Cardiac muscle cell (in vitro differentiated cells and primary cell): ENCODE measurements around the gene SPEM1. TPM values are rescaled to one million over a fixed set of nuclear protein-coding genes. Genes with fewer than 3 reads are reported as not detected.

Experiments used
- DNase-seq, 2 donors: peaks; one replicate each; pipeline versions ENCODE4 v3.0.0 to v3.0.0-alpha.2; 2010 to 2017; ENCODE audit warnings: low read depth in 1 of 2, low spot score in 1 of 2
- H3K27ac ChIP-seq: fragments of 200-600 bp; sonication (generic); 2 replicates; pipeline ENCODE4 v1.5.1; 2016
- H3K27me3 ChIP-seq: fragments of 200-600 bp; sonication (generic); 2 replicates; pipeline ENCODE4 v1.6.0; 2016; ENCODE audit warnings: control low read depth
- H3K36me3 ChIP-seq: fragments of 200-600 bp; sonication (generic); 2 replicates; pipeline ENCODE4 v1.5.1; 2016; ENCODE audit warnings: control low read depth
- H3K4me1 ChIP-seq: fragments of 200-600 bp; sonication (generic); 2 replicates; pipeline ENCODE4 v1.8.1; 2017; ENCODE audit warnings: low read depth, mild to moderate bottlenecking, mixed run types
- H3K4me3 ChIP-seq: fragments of 200-600 bp; sonication (generic); 2 replicates; pipeline ENCODE4 v1.5.1; 2016; ENCODE audit warnings: mild to moderate bottlenecking
- H3K9me3 ChIP-seq: fragments of 200-600 bp; sonication (generic); 2 replicates; pipeline ENCODE4 v1.5.1; 2017; ENCODE audit warnings: low read depth, mild to moderate bottlenecking, control low read depth
- polyA plus RNA-seq: library from polyadenylated mRNA; unstranded; fragments of >200 nt; fragmentation: Nextera tagmentation; extraction: Ambion mirVana; gene quantifications from 2 replicates; pipeline ENCODE4 v1.2.1, GENCODE V29; 2016
- total RNA-seq: library from RNA; depleted of rRNA; stranded (reverse); fragments of >200 nt; gene quantifications from 2 replicates; pipeline ENCODE4 v1.2.3, GENCODE V29; 2016
- TF ChIP-seq, protein P1 (sequence below): IDR thresholded peaks from 2 replicates; pipeline ENCODE4 v1.5.1; 2012; ENCODE audit warnings: low read depth, mild to moderate bottlenecking, low read length

Gene SPEM1
- total and polyA plus RNA-seq, 2 experiments from 2014 or later = not detected

GRCh38 chr17:7380855-7381683 is 39.1 kb upstream of the SPEM1 start, which contains the start of gene TNK1:
Gene TNK1, plus strand, starts transcription at chr17:7381089. Its CDS starts 1,838 bp downstream, at chr17:7382927.
- H3K36me3 ChIP-seq = no peaks in the 10 kb centered on the region
- DNase-seq = peak in 1 of 2 donors; percentile 36
- TF ChIP-seq, protein P1, sequence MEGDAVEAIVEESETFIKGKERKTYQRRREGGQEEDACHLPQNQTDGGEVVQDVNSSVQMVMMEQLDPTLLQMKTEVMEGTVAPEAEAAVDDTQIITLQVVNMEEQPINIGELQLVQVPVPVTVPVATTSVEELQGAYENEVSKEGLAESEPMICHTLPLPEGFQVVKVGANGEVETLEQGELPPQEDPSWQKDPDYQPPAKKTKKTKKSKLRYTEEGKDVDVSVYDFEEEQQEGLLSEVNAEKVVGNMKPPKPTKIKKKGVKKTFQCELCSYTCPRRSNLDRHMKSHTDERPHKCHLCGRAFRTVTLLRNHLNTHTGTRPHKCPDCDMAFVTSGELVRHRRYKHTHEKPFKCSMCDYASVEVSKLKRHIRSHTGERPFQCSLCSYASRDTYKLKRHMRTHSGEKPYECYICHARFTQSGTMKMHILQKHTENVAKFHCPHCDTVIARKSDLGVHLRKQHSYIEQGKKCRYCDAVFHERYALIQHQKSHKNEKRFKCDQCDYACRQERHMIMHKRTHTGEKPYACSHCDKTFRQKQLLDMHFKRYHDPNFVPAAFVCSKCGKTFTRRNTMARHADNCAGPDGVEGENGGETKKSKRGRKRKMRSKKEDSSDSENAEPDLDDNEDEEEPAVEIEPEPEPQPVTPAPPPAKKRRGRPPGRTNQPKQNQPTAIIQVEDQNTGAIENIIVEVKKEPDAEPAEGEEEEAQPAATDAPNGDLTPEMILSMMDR = no peak
- no peak within 1 kb of the TSS for H3K27ac ChIP-seq
- H3K9me3 ChIP-seq = no peaks in the 10 kb centered on the region
- H3K27me3 ChIP-seq = peaks cover 45% of the 10 kb centered on the region
- H3K4me1 ChIP-seq = no peaks in the 10 kb centered on the region
- H3K4me3 ChIP-seq = peak within 1 kb of the TSS; percentile 14

- TF ChIP-seq, protein P1 = no peak
- Histone ChIP-seq H3K36me3 (no peaks in the 10 kb centered on the region), H3K9me3 (no peaks in the 10 kb centered on the region), H3K27ac (no peak overlapping the region), H3K4me1 (no peaks in the 10 kb centered on the region), H3K27me3 (peaks cover 45% of the 10 kb centered on the region), H3K4me3 (no peak overlapping the region)
- no peak for DNase-seq
Observed at GRCh38 chr17:7382901-7383300, 37.2 kb upstream of the SPEM1 start.

GRCh38 chr17:7383371-7383741 is 36.8 kb upstream of the SPEM1 start:
- no peaks in the 10 kb centered on the region for H3K9me3 ChIP-seq
- H3K27me3 ChIP-seq = peaks cover 45% of the 10 kb centered on the region
- H3K36me3 ChIP-seq = no peaks in the 10 kb centered on the region
- no peak for DNase-seq
- no peaks in the 10 kb centered on the region for H3K4me1 ChIP-seq
- H3K27ac ChIP-seq = no peak overlapping the region
- H3K4me3 ChIP-seq = no peak overlapping the region
- TF ChIP-seq, protein P1 = no peak

GRCh38 chr17:7383742-7384488 is 36.2 kb upstream of the SPEM1 start:
- TF ChIP-seq, protein P1 = no peak
- peaks cover 45% of the 10 kb centered on the region for H3K27me3 ChIP-seq
- peak overlapping the region; percentile 15 for H3K4me3 ChIP-seq
- DNase-seq = peak; percentile 38 to 72
- no peaks in the 10 kb centered on the region for H3K36me3 ChIP-seq
- no peaks in the 10 kb centered on the region for H3K4me1 ChIP-seq
- no peak overlapping the region for H3K27ac ChIP-seq
- H3K9me3 ChIP-seq = no peaks in the 10 kb centered on the region

GRCh38 chr17:7384489-7385081 is 35.5 kb upstream of the SPEM1 start:
- no peak overlapping the region for H3K27ac ChIP-seq
- H3K4me1 ChIP-seq = no peaks in the 10 kb centered on the region
- DNase-seq = no peak
- TF ChIP-seq, protein P1 = no peak
- H3K27me3 ChIP-seq = peaks cover 45% of the 10 kb centered on the region
- H3K4me3 ChIP-seq = peak overlapping the region; percentile 15
- no peaks in the 10 kb centered on the region for H3K9me3 ChIP-seq
- no peaks in the 10 kb centered on the region for H3K36me3 ChIP-seq
